Measurements from ENCODE around the gene PALLD.

- no peak for TF ChIP-seq CTCF (IDR thresholded peaks at IDR 0.05)
- TF ChIP-seq POLR2A (IDR thresholded peaks at IDR 0.05) = no peak
Observed at GRCh38 chr4:168722391-168722790, 225.5 kb downstream of the PALLD start.

Measured in testis (tissue), 2 donors.